Hindlimb muscle (tissue), 1 donor: Measurements from ENCODE around the gene ELMO3. TPM values are rescaled to one million over a fixed set of nuclear protein-coding genes. Genes with fewer than 3 reads are reported as not detected.

Experiments used
- DNase-seq: peaks from one replicate; pipeline ENCODE4 v3.0.0-alpha.2; 2013
- polyA plus RNA-seq: library from polyadenylated mRNA; unstranded; fragments of 120-200 nt; gene quantifications from one replicate; pipeline ENCODE4 v1.2.1, GENCODE V29; 2013; ENCODE audit not compliant: insufficient read length

Gene ELMO3
- polyA plus RNA-seq, 1 donor: 1.1 TPM

GRCh38 chr16:67164599-67165061, 34.3 kb upstream of the ELMO3 start, which contains the start of gene HSF4:
Gene HSF4 (plus strand): TSS chr16:67164745. CDS start chr16:67164812, 67 bp downstream.
- DNase-seq: no peak

- DNase-seq: no peak
Measured at GRCh38 chr16:67165121-67166078, 33.5 kb upstream of the ELMO3 start.

DNA sequence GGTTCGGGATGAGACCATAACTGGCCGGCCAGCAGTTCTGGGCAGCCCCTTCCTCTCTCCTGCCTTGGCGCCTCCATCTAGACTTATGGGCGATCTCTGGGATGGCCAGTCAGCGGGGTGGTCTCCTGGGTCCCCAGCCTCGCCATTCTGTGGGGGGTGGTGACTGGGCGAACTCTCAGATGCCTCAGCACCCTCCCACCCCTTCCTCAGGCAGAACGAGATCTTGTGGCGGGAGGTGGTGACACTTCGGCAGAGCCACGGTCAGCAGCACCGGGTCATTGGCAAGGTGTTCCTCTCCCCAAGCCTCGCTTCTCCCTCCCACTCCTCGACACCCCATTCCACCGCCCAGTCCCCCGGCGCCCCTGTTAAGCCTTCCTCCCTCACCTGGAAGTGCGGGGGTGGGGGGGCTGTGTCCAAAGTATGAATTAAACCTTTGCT, 32.8 kb upstream of the ELMO3 start:
- DNase-seq: no peak

- no peak for DNase-seq
Measured at GRCh38 chr16:67166598-67167168, 32.2 kb upstream of the ELMO3 start.

DNA sequence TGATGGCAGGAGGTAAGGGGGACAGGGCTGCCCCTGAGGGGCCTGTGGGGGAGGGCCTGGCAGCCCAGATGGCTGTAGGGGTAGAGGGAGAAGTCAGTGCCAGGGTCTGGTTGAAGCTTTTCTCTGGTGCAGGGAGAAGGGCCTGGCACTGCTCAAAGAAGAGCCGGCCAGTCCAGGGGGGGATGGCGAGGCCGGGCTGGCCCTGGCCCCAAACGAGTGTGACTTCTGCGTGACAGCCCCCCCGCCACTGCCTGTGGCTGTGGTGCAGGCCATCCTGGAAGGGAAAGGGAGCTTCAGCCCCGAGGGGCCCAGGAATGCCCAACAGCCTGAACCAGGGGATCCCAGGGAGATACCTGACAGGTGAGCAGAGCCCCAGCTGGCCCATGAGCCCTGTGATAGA, 31.3 kb upstream of the ELMO3 start:
- no peak for DNase-seq

DNA sequence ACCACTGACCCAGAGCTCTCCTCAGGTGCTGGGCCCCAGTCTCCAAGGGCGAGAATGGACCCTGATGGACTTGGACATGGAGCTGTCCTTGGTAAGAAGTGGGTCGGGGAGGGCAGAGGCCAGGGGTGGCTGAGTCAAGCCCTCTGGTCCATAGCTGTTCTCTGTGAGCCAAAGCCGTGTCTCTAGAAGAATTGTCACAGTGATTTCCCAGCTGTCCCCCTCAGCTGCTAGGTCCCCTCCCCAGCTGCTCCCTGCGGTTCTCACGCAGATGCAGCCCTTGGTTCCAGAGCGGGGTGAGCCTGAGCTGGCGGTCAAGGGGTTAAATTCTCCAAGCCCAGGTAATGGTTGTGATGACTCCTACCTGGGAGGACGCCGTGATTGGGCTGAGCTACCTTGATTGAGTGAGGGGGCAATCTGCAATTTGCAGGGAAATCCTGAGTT, 29.9 kb upstream of the ELMO3 start:
- no peak for DNase-seq

DNA sequence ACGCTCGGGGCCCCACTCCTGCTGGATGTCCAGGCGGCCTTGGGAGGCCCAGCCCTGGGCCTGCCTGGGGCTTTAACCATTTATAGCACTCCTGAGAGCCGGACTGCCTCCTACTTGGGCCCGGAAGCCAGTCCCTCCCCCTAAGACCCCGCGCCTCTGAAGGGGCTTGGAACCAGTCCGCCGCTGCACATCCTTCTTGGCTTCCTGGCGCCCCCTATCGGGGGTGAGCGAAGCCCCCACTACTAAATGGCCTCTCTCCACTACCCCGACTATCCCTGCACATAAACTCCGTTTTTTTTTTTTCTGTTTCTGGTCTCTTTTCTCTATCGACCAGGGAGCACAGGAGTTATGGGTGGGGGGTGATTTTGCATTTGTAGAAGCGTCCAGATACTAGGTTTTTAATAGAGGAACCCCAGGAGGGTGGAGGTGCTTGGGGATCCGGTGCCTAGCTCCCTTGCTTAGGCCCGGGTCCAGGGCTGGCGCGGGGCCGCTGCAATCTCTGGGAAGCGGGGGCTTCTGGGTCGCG, 29.2 kb upstream of the ELMO3 start:
- no peak for DNase-seq

DNA sequence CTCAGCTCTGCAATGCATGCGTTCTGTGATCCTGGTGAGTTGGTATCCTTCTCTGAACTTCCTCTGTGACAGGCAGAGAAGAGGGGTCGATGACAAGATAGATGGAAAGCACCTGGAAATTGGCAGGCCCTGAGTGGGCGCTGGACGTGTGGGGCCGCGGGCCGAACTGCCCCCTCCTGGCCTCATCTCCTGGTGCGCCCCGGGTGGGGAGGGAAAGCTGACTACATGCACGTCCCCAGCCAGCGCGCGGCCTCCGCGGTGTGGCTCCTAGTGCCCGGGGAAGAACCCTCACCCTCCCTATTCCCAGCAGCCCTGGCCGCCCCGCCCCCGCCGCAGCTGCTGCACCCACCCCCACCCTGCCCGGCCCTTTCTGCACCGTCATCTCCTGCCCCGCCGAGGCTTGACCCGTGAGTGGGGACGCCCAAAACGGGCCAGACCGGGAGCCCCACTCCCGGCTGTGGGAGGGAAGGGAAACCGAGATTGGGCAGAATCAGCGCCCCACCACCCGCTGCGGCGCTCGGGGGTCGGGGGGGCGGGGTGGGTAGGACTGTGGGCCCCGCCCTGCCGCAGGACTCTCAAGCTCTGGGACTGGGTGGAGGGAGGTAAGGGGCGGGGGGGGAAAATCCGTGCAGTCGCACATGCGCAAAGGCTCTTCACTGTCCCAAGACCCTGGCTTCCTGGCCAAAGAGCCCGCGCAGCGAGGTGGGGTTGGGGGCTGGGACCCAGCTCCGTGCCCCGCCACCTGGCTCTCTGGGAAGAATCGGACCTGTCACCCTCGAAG, 28.6 kb upstream of the ELMO3 start, which contains the start of gene NOL3:
Gene NOL3 (plus strand): TSS at position 371 of the 781 bp plus-strand sequence.
- no peak for DNase-seq

DNA sequence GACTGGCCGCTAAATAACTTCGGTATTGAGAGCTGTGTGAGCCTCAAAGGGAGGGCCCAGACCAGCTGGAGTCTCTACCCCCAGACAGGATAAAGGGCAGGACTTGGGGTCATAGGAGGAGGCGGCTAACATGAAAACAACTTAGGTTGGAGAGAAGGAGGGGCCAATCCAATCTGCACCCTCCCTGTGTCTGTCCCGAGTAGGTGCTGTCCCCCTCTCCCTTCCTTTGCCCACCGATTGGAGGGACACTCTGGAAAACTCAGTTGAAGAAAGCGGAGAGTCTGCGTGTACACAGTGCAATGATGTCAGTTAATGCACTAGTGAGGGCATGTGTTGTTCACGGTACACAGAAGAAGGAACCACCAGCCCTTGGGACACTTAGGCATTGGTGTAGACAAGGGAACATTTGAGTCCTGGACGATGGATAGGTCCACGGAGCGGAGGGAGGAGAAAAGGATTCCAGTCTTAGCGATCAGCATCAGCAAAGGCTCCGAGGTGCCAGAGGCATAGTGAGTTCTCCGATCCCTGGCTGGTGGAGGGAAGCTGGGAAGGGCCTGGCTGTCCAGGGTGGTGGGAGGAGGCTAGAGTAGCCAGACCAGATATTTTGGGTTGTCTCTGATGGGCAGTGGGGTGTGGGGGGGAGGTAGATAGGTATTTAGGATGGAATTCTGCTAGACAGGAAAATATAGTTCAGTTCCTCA, 27.8 kb upstream of the ELMO3 start:
- no peak for DNase-seq

GRCh38 chr16:67173323-67173722, 25.6 kb upstream of the ELMO3 start:
- DNase-seq: no peak

DNA sequence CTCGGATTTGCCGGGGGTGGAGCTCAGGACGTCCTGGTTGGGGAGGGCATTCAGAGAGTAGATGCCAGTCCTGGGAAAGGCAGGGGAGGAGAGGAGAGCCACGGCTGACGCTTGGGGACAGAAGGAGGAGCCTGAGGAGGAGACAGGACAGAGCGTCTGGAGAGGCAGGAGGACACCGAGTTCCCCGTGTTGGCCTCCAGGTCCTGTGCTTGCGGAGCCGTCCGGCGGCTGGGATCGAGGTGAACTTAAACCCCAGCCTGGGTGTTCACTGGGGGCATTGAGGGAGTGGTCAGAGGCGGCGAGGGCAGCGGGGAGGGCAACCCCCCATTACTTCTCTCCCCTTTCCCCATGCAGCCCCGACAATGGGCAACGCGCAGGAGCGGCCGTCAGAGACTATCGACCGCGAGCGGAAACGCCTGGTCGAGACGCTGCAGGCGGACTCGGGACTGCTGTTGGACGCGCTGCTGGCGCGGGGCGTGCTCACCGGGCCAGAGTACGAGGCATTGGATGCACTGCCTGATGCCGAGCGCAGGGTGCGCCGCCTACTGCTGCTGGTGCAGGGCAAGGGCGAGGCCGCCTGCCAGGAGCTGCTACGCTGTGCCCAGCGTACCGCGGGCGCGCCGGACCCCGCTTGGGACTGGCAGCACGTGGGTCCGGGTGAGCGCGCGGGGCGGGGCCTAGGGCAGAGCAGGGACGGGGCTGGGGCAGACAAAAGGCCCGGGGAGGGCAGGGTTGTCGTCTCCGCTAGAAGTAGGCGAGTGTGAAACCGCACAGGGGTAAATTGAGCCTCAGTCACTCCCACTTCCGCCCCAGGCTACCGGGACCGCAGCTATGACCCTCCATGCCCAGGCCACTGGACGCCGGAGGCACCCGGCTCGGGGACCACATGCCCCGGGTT, 24.9 kb upstream of the ELMO3 start:
- peak; percentile 74 for DNase-seq

GRCh38 chr16:67174706-67175231, 24.2 kb upstream of the ELMO3 start:
- DNase-seq: no peak

DNA sequence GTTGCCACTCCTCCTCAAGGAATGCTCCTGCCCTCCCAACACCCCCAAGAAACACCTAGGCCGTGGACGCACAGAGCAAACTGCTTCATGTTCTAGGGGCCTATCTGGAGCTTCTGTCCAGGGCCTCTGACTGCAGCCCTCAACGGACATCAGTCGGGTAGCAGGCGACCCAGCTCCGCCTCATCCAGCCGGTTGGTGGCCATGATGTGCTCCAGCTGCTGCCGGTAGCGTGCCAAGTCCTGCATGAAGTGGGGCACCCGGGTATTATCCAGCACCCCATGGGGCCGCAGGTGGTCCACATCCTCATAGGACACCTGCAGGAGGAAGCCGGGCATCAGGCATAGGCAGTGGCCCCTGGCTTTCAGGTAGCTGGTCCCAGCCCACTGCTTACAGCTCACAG, 22.3 kb upstream of the ELMO3 start:
- no peak for DNase-seq

DNA sequence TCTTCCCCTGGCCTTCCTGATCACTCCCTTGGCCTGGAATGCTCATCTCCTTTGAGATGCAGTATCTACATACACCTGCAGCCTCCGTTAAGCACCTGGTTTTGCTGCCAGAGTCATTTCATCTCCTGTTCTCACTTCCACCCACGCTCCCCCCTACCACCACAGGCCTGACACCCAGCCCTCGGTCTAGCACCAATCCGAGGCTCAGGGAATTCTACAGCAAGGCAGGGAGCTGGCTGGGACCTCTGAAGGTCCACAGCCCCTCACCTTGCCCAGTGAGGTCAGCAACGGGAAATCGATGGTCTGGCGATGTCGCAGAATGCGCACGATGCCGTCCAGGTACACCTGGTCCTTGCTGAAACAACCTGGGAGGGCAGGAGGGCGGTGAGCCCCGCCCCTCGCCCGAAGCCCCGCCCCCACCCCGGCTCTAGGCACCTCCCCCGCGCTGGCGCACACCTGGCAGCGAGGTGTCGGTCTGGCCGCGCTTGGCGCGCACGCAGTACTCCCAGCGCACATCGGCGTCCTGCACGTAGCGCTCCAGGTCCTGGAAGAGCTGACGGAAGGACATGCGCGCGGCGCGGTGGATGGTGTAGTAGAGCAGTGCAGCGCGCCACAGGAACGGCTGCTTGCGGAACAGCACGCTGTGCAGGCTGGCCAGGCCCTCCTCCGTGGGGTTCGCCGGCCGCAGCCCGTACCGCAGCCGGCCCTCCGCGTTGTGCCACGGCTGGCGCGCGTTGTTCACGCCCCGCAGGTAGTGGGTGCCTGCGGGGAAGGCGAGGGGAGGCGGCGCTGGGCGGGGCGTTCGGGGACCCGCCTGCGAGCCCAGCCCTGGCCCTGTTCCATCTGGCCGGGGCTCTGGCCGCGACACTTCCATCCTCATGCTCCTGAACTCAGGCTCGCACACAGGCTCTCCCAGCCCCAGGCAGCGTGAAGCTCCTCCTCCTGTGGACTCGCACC, 20.9 kb upstream of the ELMO3 start:
- DNase-seq: peak; percentile 57

DNA sequence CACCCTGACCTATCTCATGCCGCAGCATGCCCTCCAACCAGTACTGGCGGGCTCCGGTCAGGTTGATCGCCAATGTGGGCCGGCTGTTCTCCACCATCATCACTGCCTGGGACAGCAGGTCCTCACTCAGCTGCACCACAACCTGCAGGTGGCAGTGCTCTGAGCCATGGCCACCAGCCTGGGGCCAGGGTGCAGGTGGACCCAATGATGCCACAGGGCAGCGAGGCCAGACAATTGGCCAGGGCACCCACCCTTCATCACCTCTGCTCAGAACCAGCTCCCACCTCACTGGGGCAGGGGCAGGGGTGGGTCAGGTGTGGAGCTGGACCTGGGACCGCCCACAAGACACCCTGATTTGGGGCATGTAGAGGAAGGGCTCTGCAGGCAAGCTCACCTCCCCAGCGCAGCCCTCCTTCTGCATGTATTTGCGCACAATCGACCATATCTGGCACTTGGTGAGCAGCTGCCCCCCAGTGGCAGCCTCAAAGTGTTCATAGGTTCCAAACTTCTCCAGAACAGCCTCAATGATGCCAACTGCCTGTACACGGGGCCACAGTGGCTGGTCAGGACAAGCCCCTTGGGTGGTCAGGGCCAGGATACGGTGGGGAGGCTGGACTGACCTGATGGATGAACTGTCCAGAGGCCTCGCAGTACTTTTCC, 19.4 kb upstream of the ELMO3 start:
- no peak for DNase-seq

- DNase-seq: no peak
Measured at GRCh38 chr16:67180166-67180565, 18.8 kb upstream of the ELMO3 start.

- no peak for DNase-seq
Measured at GRCh38 chr16:67181346-67181745, 17.6 kb upstream of the ELMO3 start.

DNA sequence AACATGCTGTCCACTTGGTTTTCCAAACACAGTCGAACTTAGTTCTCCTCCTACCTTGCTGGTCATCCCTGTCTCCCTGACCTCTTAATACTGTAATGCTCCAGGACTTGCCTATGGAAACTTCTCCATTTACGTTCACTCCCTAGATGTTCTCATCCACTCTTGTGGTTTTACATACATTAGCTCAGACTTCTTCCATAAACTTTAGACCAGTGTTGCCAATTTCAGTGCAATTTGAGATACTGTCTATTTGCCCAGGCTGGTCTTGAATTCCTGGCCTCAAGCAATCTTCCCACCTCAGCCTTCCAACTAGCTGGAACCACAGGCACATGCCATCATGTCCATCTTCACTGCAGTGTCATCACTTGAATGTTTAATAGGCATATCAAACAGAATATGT, 16.6 kb upstream of the ELMO3 start:
- no peak for DNase-seq

- no peak for DNase-seq
Measured at GRCh38 chr16:67183284-67183626, 15.7 kb upstream of the ELMO3 start.
